Loucy (cell line): ENCODE measurements around the gene PSMC1.
"Not testable (repeated sequence)": the region's sequence is repeated elsewhere in the genome, so short reads cannot be mapped to it uniquely, and the experiment has no call there.

Source experiments
- H2AFZ ChIP-seq: fragments of 200-600 bp; sonication (generic); 2 replicates; pipeline ENCODE4 v1.6.0; 2016; ENCODE audit warnings: antibody characterized with exemption, mild to moderate bottlenecking, low read length, moderate library complexity
- H3F3A ChIP-seq: fragments of 200-600 bp; 2 replicates; pipeline ENCODE4 v1.6.0; 2016; ENCODE audit warnings: antibody characterized with exemption, low read depth, mild to moderate bottlenecking
- H3K27me3 ChIP-seq: fragments of 200-600 bp; sonication (generic); 2 replicates; pipeline ENCODE4 v1.6.1; 2014; ENCODE audit warnings: low read length, mild to moderate bottlenecking; ENCODE audit not compliant: insufficient read depth, poor library complexity, severe bottlenecking
- H3K36me3 ChIP-seq: fragments of 200-600 bp; sonication (generic); 2 replicates; pipeline ENCODE4 v1.6.1; 2016; ENCODE audit warnings: low read length; ENCODE audit not compliant: insufficient read depth
- H3K4me1 ChIP-seq: fragments of 200-600 bp; sonication (generic); 2 replicates; pipeline ENCODE4 v1.5.1; 2014; ENCODE audit warnings: low read length, mild to moderate bottlenecking; ENCODE audit not compliant: insufficient read depth, poor library complexity, severe bottlenecking
- H3K4me2 ChIP-seq: fragments of 200-600 bp; sonication (generic); 2 replicates; pipeline ENCODE4 v1.6.0; 2014; ENCODE audit warnings: antibody characterized with exemption, low read length, low read depth, mild to moderate bottlenecking; ENCODE audit not compliant: poor library complexity, severe bottlenecking
- H3K4me3 ChIP-seq: fragments of 200-600 bp; sonication (generic); 2 replicates; pipeline ENCODE4 v1.5.1; 2014; ENCODE audit warnings: low read length, mild to moderate bottlenecking, mixed read lengths; ENCODE audit not compliant: poor library complexity, severe bottlenecking
- H3K79me2 ChIP-seq: fragments of 200-600 bp; sonication (generic); 2 replicates; pipeline ENCODE4 v1.6.1; 2014; ENCODE audit warnings: low read length; ENCODE audit not compliant: insufficient read depth
- H3K9ac ChIP-seq: fragments of 200-600 bp; sonication (generic); 2 replicates; pipeline ENCODE4 v1.6.0; 2014; ENCODE audit warnings: mild to moderate bottlenecking, low read depth, low read length, moderate library complexity; ENCODE audit not compliant: poor library complexity, severe bottlenecking
- H3K9me2 ChIP-seq: fragments of 200-600 bp; sonication (generic); replicated peaks from 2 replicates; pipeline ENCODE4 v1.6.1; 2016; ENCODE audit warnings: low read depth, low read length, mixed read lengths
- H3K9me3 ChIP-seq: fragments of 200-600 bp; sonication (generic); 2 replicates; pipeline ENCODE4 v1.6.1; 2014; ENCODE audit warnings: mild to moderate bottlenecking, antibody characterized with exemption, low read length, low read depth; ENCODE audit not compliant: insufficient read depth
- H4K20me1 ChIP-seq: fragments of 200-600 bp; sonication (generic); 2 replicates; pipeline ENCODE4 v1.6.0; 2014; ENCODE audit warnings: antibody characterized with exemption, low read length, mild to moderate bottlenecking; ENCODE audit not compliant: insufficient read depth, poor library complexity, severe bottlenecking
- CTCF ChIP-seq: fragments of 200-600 bp; sonication (generic); conservative IDR thresholded peaks from 2 replicates; pipeline ENCODE4 v1.5.1; 2014; ENCODE audit warnings: mild to moderate bottlenecking, antibody characterized with exemption, low read length
- EZH2phosphoT487 ChIP-seq: fragments of 200-600 bp; IDR thresholded peaks from 2 replicates; pipeline ENCODE4 v1.6.1; 2018; ENCODE audit warnings: antibody characterized with exemption, mild to moderate bottlenecking, moderate library complexity, borderline replicate concordance

Gene PSMC1

GRCh38 chr14:90246936-90247335 lies 9.4 kb upstream of the PSMC1 start:
- Histone ChIP-seq H3K27me3 (peaks cover 3% of the 10 kb centered on the region), H3F3A (no peaks in the 10 kb centered on the region), H2AFZ (no peak overlapping the region), H3K4me2 (no peak overlapping the region), H3K9me2 (no peaks in the 10 kb centered on the region), H4K20me1 (no peaks in the 10 kb centered on the region), H3K4me3 (no peak overlapping the region), H3K9ac (no peak overlapping the region), H3K4me1 (no peaks in the 10 kb centered on the region), H3K79me2 (no peaks in the 10 kb centered on the region), H3K9me3 (no peaks in the 10 kb centered on the region), H3K36me3 (no peaks in the 10 kb centered on the region)
- TF ChIP-seq EZH2phosphoT487 (no peak), CTCF (no peak)

- H3K9me2 ChIP-seq, H3F3A ChIP-seq, H3K4me2 ChIP-seq, H3K9ac ChIP-seq, H3K9me3 ChIP-seq, H4K20me1 ChIP-seq, H3K79me2 ChIP-seq, H2AFZ ChIP-seq, H3K4me1 ChIP-seq, H3K27me3 ChIP-seq, H3K4me3 ChIP-seq, H3K36me3 ChIP-seq: not testable (repeated sequence)
Measured at GRCh38 chr14:90247441-90247840, 8.9 kb upstream of the PSMC1 start.

- Histone ChIP-seq H3K9me3 (no peaks in the 10 kb centered on the region), H3K4me2 (no peak overlapping the region), H3K4me1 (no peaks in the 10 kb centered on the region), H3K9me2 (no peaks in the 10 kb centered on the region), H3F3A (no peaks in the 10 kb centered on the region), H3K36me3 (no peaks in the 10 kb centered on the region), H3K4me3 (no peak overlapping the region), H2AFZ (no peak overlapping the region), H3K27me3 (peaks cover 20% of the 10 kb centered on the region), H4K20me1 (no peaks in the 10 kb centered on the region), H3K9ac (no peak overlapping the region), H3K79me2 (no peaks in the 10 kb centered on the region)
- TF ChIP-seq EZH2phosphoT487 (no peak), CTCF (no peak)
Measured at GRCh38 chr14:90248594-90248993, 7.8 kb upstream of the PSMC1 start.

GRCh38 chr14:90253826-90254225 lies 2.5 kb upstream of the PSMC1 start:
- Histone ChIP-seq H3K79me2 (peaks cover 31% of the 10 kb centered on the region), H3K36me3 (no peaks in the 10 kb centered on the region), H4K20me1 (peaks cover 22% of the 10 kb centered on the region), H3K4me3 (no peak overlapping the region), H3K9me3 (no peaks in the 10 kb centered on the region), H3K4me2 (no peak overlapping the region), H2AFZ (no peak overlapping the region), H3K9me2 (no peaks in the 10 kb centered on the region), H3K9ac (no peak overlapping the region), H3K27me3 (peaks cover 36% of the 10 kb centered on the region), H3K4me1 (peaks cover 22% of the 10 kb centered on the region), H3F3A (no peaks in the 10 kb centered on the region)
- TF ChIP-seq CTCF (no peak), EZH2phosphoT487 (no peak)
